GM04504 (cell line): ENCODE results near the gene ASAP3.
"Not testable (repeated sequence)": the region's sequence is repeated elsewhere in the genome, so short reads cannot be mapped to it uniquely, and the experiment has no call there.

Experiments used
- DNase-seq: peaks from one replicate; pipeline ENCODE4 v3.0.0-alpha.2; 2012; ENCODE audit warnings: low read depth

Gene ASAP3

DNA sequence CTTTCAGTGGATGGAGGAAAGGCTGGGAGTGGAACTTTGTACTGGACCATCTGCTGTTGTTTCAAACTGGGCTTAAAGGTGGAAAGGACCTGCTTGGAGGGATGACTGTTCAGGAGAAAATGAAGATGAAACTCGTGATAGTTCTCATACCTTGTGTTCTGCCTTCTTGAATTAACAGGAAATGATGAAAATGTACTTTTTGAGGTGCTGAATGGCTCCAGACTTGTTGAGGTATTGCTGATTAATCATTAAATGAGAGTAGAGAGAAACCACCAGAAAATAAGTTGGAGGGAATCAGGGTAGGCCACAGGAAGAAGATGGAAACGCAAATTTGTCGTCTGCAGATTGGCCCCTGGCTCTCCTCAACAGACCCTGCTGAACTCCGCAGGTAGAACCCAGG, 88.1 kb downstream of the ASAP3 start:
- DNase-seq, result no peak

DNA sequence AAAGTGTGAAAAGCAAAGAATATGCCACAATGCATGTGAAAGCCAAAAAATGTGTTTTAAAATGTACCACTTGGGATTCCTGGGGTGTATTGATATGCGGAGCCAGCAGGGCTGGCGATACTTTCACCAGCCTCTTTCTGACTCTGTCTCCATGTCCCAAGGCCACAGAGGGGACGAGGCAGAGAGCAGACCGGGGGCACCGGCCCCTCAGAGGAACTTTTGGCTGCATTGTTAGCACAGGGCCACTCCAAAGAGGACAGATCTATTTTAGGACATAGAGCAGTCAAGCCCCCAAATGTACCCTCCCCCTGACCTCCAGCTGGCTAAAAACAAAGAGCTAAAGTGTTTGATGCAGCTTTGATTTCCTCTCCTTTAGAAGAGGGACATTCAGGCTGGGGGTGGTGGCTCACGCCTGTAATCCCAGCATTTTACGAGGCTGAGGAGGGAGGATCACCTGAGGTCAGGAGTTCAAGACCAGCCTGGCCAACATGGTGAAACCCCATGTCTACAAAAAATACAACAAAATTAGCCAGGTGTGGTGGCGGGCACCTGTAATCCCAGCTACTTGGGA, 88.7 kb downstream of the ASAP3 start:
- DNase-seq, result no peak

DNA sequence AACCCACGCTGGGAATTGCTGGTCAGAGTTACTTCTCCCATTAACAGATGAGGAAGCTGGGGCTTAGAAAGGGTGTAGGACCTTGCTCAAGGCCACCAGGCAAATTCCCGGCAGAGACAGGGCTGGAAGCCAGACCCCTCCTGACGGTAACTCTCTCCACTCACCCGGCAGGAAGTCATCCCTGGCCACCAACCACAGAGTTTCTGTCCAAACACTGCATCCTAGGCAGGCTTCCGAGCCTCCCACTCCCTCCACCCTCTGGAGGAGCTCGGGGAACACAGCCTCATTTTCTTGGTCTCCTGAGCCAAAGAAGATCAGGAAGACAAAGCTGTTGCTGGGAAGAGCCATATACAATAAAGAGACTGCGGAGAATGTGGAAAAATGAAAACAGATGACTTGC, 89.3 kb downstream of the ASAP3 start:
- DNase-seq, result peak; percentile 82

DNA sequence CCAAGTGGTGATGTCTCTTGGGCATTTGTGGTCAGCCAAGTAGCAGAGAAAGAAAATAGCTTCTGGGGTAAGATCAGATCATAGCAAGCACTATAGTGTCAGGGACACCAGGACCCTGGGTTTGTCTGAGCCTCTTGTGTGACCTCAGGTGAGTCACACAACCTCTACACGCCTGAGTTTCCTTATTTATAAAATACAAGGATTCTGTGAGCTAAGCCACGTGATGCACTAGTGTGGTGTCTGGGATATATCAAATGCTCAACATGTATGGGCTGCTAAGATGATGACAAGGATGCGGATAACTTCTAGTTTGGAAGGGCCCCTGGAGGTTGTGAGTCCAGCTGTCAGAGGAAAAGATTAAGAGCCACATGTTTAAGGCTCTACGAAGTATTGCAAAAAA, 89.8 kb downstream of the ASAP3 start:
- DNase-seq, result peak; percentile 20

DNA sequence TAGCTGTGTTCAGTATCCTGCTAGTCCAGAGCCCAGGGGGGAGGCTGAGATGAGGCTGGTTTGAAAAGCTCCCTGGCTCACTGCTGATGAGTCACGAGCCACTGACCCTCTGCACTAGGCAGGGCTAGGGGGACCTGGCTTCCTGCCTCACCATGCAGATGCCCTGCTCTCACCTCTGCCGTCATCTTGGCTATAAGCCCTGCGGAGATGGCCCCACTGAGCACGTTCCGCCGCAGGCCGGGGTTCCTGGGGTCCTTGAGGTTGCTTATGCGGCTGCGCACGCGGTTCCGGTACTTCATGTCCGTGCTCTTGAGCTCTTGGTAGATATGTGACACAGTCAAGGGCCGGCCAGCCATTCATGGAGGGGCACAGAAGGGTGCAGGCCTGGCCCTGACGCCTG, 90.3 kb downstream of the ASAP3 start:
- no peak for DNase-seq

DNA sequence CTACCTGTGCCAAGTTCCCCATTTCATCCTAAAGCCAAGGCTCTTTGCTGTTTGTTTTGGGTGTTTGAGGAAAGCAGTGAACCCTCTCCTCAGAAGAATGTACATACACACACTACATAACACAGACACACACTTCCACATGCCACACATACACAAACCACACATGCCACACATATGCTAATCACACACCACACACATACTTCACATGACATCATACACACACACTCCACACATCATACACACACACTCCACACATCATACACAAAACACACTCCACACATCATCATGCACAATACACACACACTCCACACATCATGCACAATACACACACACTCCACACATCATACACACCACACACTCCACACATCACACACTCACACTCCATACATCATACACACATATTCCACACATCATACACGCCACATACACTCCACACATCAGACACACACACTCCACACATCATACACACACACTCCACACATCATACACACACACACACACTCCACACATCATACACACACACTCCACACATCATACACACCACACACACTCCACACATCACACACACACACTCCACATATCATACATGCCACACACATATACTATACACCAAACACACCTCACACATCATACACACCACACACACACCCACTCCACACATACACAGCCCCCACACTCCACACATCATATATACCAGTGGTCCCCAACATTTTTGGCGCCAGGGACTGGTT, 91.7 kb downstream of the ASAP3 start:
- no peak for DNase-seq

DNA sequence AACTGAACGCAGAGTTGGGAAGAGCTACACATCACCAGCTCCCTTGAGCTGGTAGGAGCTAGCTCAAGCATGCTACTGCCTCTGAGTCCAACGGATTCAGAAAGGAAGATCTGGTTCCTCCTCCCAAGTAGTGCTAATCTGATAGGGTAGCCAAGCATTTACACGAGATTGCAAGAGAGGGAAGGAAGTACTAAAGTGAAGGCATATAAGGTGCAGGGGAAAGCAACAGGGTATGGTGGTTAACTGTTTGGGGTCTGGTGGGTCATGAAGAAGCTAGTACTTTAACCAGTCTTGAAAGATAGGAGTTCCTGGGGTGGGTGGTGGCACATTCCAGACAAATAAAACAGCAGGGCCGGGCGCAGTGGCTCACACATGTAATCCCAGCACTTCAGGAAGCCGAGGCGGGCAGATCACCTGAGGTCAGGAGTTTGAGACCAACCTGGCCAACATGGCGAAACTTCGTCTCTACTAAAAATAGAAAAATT, 94.1 kb downstream of the ASAP3 start:
- DNase-seq, result no peak

DNA sequence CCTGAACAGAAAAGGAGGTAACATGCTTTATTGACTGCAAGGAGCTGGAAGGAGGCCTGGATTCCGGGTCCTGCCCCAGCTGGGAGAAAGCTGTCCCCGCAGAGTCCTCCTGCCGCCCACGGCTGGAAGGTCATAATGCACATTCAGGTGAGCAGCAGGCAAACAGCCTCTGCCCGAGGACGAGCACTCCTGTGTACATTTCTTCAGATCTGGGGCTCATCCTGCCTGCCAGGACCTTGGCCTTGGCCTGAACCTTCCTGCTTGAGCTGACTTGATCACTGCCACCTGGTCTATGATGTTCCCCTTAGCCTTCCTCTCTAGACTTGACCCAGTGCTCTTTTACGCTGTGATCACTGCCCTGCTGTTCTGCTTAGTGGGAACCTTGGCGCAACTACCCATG, 96.5 kb downstream of the ASAP3 start:
- no peak for DNase-seq

DNA sequence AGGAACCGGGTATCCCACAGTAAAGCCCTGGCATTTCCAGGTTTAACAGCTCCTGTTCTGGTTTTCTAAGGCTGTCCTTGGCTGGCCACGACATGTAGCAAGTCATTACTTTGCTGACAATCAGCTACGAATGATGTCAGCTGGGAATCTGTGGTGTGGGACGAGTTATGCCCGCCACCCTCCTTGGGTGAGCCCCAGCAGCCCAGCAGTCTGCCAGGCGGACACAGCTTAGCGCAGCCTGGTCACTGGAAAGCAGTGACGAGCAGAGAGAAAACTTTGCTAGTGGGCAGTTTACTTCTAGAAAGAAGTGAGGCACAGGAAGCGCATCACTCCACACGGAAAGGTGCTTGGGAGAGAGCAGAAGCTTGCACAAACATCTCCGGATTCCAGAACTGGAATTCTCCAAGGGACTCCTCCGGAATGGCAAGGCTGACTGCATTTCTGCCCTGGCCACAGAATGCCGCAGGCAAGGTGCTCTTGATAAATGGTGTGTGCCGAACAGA, 98.8 kb downstream of the ASAP3 start:
- DNase-seq, result no peak

DNA sequence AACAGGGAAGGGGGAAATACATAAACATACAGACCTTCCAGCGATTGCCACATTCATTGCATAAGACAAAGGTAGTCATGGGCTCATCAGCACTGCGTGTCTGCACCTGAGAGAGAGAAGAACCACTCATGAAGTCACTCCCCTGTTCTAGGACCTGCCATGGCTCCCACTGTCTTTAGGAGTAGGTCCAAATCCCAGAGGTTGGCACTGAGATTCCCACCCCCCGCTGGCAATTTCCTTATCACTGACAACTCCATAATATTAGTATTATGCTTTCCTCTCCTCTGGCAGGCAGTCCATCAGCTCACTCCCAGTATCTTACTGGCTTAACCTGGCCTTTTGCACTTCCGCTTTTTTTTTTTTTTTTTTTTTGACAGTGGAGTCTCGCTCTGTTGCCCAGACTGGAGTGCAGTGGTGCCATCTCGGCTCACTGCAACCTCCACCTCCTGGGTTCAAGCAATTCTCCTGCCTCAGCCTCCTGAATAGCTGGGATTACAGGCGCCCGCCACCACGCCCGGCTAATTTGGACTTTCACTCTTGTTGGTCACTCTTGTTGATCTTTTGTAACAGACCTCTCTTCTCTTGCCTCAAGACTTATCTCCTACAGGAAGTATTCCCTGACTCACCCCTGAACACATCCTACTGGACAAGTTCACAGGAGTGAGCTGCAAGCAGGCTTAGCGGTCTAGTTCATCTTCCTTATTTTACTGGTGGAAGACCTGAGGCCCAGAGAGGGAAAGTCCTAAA, 99.5 kb downstream of the ASAP3 start:
- no peak for DNase-seq

DNA sequence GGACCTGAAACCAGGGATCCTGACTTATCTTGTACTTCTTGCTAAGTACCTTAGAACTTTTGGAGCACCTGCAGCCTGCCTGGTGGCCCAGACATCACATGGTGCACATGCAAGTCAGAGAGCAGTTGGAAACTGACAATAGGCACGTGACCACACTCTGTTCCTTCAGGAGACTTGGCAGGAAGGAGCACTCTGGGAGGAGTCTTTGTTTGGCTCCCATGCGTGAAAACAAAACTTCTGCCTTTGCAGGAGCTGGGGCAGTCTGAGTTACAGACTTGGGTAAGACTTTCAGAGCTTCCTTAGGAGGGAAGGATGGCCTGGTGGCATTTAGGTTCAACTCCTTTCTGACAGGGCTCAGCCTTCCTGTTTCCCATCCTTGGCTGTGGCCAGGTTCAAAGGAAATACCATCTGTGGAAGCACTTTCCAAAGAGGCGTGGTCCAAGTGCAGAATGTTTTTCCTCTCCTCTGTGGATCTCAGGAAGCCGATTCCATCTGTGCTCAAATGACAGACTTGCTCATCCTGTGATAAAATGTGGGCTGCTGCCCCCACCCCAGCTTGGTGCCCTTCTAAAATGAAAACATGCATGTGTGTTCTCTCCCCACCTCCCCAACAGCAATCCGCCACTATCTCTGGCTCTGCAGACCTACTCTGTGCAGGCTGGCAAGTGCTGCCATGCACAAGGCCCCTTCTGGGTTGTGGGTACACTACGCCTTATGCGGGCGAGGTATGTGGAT, 100.2 kb downstream of the ASAP3 start:
- no peak for DNase-seq

DNA sequence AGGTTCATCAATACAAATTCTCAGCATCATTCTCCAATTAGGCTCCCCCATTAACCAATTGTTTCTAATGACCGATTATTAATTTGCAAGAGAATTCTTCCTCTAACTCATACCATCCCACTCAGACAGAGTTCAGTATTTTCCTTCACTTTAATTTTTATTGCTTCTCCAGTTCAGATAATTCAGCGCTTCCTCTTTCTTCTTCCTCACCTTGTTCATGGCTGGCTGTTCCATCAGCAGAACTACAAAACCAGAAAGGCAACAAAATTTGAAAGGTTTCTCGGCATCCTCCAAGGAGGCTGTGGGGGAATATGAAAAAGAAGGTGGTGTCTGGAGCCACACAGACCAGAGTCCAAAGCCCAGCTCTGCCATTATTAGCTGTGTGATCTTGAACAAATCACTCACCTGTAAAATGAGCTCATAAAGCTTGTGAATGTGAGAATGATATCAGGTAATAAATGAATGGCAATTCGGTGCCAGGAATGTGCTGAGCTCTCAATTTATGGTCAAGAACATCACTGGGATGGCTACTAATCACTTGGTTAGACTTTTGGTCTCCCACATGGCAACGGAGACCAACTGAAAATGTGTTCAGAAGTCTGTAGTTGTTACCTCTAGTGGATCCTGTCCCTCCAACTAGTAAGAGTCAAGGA, 102.6 kb downstream of the ASAP3 start:
- DNase-seq, result no peak

DNA sequence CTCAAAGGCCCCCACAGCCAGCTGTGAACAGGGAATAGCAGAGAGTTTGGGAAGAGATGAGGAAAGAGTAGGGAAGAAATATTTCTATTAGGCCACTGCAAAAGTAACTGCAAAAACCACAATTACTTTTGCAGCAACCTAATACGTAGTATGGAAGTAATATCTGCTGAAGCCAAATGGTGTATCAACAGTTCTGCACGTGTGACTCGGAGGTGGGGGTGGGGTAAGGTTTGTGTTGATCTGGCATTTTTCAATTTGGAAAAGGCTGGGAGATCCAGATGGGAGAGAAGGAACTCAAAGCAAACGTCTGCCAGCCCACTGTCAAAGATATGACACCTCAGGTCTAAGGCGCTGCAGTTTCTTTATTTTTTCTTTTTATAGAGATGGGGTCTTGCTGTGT, 103.3 kb downstream of the ASAP3 start:
- no peak for DNase-seq

DNA sequence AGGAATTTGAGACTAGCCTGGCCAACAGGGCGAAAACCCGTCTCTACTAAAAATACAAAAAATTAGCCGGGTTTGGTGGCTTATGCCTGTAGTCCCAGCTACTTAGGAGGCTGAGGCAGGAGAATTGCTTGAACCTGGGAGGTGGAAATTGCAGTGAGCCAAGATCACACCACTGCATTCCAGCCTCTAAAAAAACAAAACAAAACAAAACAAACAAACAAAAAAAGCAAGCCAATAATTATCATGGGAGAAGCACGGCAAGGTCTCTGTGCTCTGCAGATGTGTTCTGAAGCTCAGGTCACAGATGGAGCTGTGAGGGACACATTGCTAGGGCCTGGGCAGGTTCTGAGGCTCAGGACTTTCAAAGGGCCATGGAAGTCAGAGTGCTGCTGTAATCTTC, 103.7 kb downstream of the ASAP3 start:
- not testable (repeated sequence) for DNase-seq
